ENCODE results near the gene ILRUN.
A peak's percentile ranks its signal among the peaks of the same experiment; 100 is the strongest.
"Not testable (repeated sequence)": the region's sequence is repeated elsewhere in the genome, so short reads cannot be mapped to it uniquely, and the experiment has no call there.

ILRUN gene

DNA sequence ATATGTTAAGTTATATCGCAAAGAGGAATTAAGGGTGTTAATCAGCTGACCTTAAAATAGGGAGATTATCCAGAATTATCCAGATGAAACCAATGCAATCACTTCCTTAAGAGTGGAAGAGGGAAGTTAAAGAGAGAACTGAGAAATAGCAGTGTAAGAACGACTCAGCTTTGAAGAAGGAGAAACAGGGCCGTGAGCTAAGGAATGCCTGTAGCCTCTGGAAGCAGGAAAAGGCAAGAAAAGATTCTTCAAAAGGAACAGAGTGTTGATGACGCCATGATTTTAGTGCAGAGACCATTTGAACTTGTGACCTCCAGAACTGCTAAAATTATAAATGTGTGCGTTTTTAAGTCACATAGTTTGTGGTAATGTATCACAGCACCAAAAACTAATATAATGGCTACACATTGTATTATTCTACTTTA lies 32.7 kb downstream of the ILRUN start:
- peak; percentile 37 for DNase-seq

DNA sequence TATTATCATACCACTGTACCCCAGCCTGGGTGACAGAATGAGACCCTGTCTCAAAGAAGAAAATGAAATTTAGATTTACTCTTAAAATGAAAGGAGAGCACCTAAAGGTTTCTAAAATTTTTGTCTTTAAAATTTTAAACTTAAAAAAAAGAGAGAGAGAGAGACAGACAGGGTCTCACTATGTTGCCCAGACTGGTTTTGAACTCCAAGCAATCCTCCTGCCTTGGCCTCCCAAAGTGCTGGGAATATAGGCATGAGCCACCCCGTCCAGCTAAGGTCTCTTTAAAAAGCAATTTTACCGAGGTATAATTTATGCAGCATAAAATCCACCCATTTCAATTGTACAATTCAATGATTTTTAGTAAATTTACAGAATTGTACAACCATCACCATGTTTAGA lies 33.2 kb downstream of the ILRUN start:
- no peak for DNase-seq

DNA sequence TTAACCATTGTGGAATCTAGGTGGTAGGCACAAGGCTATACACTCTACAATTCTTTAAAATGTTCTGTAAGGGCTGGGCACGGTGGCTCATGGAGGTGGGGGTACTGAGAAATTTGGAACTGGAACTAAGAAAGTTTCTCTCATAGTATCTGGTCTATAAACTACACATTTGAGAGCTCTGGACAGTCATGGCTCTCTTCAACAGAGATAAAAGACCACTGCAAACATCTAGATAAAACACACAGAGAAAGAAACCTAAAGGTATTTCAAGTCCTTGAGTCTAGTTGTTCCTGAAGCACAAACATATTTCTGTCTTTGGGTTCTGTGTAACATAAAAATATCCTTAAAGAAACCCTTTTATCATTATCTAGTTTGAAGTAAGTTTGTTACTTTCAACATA lies 35.2 kb downstream of the ILRUN start:
- no peak for DNase-seq

DNA sequence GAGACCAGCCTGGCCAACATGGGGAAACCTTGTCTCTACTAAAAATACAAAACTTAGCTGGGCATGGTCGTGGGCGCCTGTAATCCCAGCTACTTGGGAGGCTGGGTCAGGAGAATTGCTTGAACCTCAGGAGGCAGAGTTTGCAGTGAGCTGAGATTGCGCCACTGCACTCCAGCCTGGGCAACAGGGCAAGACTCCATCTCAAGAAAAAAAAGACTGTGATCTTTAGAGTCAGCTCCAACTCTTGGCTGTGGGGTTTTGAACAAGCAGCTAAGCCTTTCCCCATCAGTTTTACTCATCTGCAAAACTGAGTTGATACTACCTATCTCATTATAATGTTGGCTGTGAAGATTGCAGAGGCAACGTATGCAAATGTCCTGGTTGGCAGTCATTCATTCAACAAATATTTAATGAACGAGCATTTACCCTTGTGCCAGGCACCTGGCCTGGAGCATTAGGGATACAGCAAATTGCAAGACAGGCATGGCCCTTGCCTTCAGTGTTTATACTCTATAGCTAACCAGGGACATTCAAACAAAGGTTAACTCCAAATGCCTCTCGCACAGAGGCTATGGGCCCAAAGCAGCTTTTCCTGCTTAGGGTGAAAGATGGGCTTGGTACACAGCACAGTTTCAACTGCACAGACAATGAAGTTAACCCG lies 37.8 kb downstream of the ILRUN start:
- DNase-seq = no peak

DNA sequence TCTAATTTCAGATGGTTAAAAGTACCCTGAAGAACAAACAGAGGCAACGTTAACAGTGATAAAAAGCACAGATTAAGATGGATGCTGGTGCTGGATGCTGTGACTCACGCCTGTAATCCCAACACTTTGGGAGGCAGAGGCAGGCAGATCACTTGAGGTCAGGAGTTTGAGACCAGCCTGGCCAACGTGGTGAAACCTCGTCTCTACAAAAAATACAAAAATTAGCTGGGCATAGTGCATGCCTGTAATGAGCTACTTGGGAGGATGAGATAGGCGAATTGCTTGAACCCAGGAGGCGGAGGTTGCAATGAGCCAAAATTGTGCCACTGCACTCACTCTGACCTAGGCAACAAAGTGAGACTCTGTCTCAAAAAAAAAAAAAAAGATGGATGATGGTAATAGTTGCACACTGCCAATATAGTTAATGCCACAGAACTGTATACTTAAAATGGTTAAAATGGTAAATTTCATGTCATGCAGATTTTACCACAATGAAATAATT lies 38.5 kb downstream of the ILRUN start:
- DNase-seq = peak; percentile 23

DNA sequence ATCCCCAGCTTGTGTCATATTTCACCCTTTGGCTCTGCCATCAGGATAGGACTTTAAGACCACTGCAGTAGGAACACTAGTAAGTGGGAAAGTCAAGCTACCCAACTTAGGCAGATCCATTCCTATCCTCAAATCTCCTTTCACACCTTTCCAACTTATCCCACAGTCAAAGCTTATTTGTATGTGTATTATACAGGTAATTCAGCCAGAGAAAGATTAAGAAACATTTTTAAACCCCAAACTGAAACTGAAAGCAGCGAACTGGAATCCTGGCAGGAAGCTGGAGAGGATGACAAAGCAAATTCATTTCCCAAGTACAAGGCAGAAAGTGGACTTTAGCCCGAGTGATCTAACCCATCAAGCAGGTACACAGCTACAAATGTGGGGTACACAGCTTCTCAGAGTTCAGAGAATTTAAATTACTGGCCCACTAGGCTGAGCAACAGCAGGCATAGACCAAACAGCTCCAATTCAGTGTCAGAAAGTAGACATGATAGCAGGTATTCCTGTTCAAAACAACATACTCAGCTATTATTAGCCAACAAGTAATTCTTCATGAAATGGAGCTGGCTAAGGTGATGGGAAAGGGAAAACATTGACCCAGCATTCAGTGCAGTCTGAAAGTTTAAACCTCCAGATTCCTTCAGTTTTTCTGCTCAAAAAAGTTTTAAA lies 39.1 kb downstream of the ILRUN start:
- peak; percentile 76 for DNase-seq

DNA sequence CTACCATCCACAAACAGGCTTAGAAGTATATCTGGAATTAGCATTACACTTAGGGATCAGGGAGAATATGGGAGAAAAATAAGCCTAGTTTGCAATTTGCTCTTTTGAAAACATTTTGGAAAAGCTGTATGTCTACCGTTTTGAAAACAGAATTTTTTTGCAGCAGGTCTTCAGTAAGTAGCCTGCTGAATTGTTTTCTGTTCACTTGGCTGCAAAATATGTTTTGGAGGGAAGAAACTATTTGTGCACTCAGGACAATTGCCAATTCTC lies 39.6 kb downstream of the ILRUN start:
- peak; percentile 64 for DNase-seq

DNA sequence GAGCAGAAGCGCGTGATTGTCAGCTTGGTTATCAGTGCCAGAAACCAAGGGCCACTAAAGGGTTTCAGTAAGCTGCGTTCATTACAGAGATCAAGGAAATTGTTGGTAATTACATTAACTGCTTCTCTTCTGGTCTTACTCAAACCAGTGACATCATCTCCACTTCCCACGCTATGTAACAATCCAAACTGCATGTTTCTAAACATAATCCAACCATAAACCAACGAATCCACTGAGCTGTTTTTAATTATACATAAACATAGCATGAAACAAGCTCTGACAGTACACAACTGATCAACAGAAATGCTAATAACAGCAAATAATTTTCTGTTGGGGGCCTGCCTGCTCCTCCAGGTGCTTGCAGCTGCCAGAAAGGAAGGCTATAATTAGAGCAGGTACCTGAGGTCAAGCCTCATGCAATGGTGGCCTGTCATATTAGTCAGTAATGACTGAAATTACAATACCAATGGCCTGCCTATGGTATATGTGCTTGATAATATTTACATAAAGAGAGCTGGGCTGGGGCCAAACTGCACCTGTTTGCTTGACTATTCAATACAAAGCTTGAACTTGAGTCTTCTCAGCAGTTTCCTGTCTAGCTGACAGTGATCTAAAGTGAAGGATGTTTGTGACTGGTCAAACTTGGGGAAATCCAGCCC lies 40.1 kb downstream of the ILRUN start:
- DNase-seq = peak; percentile 71

DNA sequence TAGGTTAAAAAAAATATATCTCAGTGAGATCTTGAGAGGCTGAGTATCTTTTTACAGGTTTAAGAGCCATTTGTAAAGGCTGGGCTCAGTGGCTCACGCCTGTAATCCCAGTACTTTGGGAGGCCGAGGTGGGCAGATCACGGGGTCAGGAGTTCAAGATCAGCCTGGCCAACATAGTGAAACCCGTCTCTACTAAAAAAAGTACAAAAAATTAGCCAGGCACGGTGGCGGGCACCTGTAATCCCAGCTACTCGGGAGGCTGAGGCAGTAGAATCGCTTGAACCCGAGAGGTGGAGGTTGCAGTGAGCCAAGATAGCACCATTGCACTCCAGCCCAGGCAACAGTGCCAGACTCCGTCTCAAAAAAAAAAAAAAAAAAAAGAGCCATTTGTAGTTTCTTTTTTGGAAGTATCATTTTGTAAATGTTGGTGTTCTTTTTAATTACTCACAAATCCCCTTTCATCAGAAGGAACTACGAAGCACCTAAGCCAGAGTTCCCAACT lies 40.6 kb downstream of the ILRUN start:
- not testable (repeated sequence) for DNase-seq

DNA sequence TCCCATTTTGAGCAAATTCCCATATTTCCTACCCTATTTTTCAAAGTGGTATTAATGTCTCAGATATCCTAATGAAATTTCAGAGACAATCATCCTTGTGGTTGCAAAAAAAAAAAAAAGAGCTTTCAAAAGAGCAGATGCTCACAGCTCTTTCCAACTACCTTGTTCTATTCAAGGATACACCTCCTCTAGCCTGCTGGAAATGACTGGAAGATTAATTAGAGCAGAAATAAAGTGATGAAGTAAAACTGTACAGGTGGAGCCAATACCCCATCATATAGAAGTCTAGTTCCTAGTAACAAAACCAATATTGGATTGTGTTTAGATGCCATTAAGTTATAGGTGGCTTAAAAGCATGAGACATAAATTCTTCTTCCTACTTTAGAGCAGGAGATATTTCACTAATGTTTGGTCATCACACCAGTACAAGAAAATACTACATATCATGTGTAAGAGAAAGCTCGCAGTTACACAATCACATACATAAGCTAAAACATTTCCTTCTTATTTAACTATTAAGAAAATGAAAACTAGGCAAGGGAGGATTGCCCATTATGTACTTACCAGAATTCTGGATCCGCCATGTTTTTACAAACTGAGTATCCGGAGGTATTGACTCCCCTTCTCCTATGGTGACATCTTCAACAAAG lies 42.4 kb downstream of the ILRUN start:
- DNase-seq = no peak

DNA sequence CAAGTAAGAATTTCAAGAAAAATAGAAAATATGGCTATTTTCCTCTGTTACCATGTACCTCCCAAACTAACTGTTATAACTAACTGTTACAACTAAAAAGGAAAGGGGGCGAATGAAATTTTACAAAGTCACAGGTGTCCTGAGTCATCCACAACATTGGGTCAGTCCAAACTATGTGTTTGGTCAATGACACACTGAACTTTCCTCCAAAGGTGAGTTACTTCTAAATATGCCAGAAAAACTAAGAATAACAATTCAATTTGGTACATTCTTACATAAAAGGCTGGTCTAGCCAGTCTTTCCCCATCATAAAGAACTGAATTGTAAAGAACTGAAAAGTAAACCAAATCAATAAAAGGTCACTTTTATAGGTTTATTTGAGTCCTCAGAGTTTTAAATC lies 44.3 kb downstream of the ILRUN start:
- DNase-seq = no peak

DNA sequence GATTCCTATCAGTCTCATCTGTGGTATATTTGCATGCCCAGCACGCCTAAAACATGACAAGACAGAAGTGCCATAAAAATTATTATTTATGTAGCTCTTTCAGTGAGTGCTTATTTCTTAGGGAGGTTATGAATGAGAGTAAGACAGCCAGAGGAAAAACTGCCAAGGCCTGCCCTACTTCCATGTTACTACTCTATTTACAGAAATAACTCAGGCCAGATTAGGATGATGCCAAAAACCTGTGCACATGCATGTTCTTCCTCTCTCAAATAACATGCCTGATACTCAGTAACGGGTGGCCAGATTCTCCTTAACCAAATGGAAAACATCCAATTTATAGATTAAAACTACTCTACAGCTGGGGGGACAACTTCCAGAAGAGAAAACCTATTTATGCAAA lies 45.7 kb downstream of the ILRUN start:
- DNase-seq = no peak

DNA sequence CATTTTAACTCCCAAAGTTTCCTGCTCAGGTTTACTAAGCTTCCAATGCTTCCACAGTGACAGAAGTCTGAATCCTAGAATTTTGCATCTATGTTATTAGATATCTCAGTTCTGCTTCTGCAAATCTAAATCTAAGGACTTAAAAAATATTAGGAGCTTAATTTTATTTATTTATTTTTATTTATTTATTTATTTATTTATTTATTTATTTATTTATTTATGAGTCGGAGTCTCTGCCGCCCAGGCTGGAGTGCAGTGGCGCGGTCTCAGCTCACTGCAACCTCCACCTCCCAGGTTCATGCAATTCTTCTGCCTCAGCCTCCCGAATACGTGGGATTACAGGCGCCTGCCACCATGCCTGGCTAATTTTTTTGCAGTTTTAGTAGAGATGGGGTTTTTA lies 46.3 kb downstream of the ILRUN start:
- DNase-seq = not testable (repeated sequence)

DNA sequence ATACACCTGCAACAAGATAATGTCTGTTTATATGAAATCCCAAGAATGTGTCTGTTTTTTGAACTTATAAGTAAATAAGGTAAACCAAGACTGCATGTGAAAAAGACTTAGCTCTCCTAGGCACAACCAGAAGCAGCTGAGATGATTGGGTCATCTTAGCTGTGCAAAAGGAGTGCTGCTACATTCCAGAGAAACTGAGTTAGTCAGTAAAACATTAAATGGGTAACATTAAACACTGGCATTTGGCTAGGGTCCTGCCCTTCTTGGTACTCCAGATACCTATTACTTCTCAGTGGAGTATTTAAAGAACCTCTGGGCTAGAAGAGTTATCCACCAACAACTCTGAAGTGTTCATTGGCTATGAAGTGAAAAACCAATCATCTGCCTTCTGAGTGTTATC lies 47.8 kb downstream of the ILRUN start:
- no peak for DNase-seq
